GM23338 (cell line): ENCODE data around the gene CDYL2. TPM values are rescaled to one million over a fixed set of nuclear protein-coding genes. Genes with fewer than 3 reads are reported as not detected.

ENCODE experiments used
- ATAC-seq: fragments of 200-7000 bp; cut with Tn5 transposase; 3 replicates; pipeline ENCODE4 v1.9.1; 2020
- DNase-seq: peaks from one replicate; pipeline ENCODE4 v3.0.0-alpha.2; 2015; ENCODE audit warnings: low spot score
- H2AFZ ChIP-seq: fragments of 200-600 bp; sonication (generic); 2 replicates; pipeline ENCODE4 v1.8.0; 2016; ENCODE audit warnings: antibody characterized with exemption, mild to moderate bottlenecking, moderate library complexity
- H3F3A ChIP-seq: fragments of 200-600 bp; sonication (generic); replicated peaks from 2 replicates; pipeline ENCODE4 v1.8.0; 2017; ENCODE audit warnings: antibody characterized with exemption, mixed run types, low read depth
- H3K27ac ChIP-seq: fragments of 200-600 bp; sonication (generic); 2 replicates; pipeline ENCODE4 v1.6.1; 2016; ENCODE audit warnings: low read depth
- H3K27me3 ChIP-seq: fragments of 200-600 bp; sonication (generic); 2 replicates; pipeline ENCODE4 v1.8.0; 2016; ENCODE audit warnings: mild to moderate bottlenecking, mixed run types, moderate library complexity; ENCODE audit not compliant: insufficient read depth
- H3K36me3 ChIP-seq: fragments of 200-600 bp; sonication (generic); 2 replicates; pipeline ENCODE4 v1.8.0; 2016; ENCODE audit warnings: mild to moderate bottlenecking; ENCODE audit not compliant: insufficient read depth
- H3K4me1 ChIP-seq: fragments of 200-600 bp; sonication (generic); 2 replicates; pipeline ENCODE4 v1.8.0; 2016; ENCODE audit warnings: mild to moderate bottlenecking, moderate library complexity; ENCODE audit not compliant: insufficient read depth
- H3K4me2 ChIP-seq: fragments of 200-600 bp; sonication (generic); 2 replicates; pipeline ENCODE4 v1.7.1; 2017; ENCODE audit warnings: mixed run types
- H3K4me3 ChIP-seq: fragments of 200-600 bp; sonication (generic); 2 replicates; pipeline ENCODE4 v1.6.1; 2016; ENCODE audit warnings: mixed run types
- H3K79me2 ChIP-seq: fragments of 200-600 bp; sonication (generic); replicated peaks from 2 replicates; pipeline ENCODE4 v1.8.0; 2017; ENCODE audit warnings: mild to moderate bottlenecking; ENCODE audit not compliant: insufficient read depth
- H3K9me2 ChIP-seq: fragments of 200-600 bp; sonication (generic); 2 replicates; pipeline ENCODE4 v1.8.0; 2017; ENCODE audit not compliant: insufficient read depth
- H4K20me1 ChIP-seq: fragments of 200-600 bp; sonication (generic); replicated peaks from 2 replicates; pipeline ENCODE4 v1.8.0; 2017; ENCODE audit warnings: mild to moderate bottlenecking; ENCODE audit not compliant: insufficient read depth
- H3K27ac Mint-ChIP-seq: 2 replicates; pipeline ENCODE4 v1.8.0; 2020; ENCODE audit warnings: inconsistent platforms, mild to moderate bottlenecking, moderate library complexity, mixed read lengths
- H3K27me3 Mint-ChIP-seq: 3 replicates; pipeline ENCODE4 v1.8.0; 2022; ENCODE audit warnings: low read depth, mild to moderate bottlenecking, moderate library complexity, mixed read lengths, inconsistent platforms; ENCODE audit not compliant: insufficient read depth, poor library complexity
- H3K36me3 Mint-ChIP-seq: 3 replicates; pipeline ENCODE4 v1.8.0; 2021; ENCODE audit warnings: low read depth, mild to moderate bottlenecking, inconsistent platforms, moderate library complexity, mixed read lengths
- H3K4me1 Mint-ChIP-seq: 3 replicates; pipeline ENCODE4 v1.8.0; 2020; ENCODE audit warnings: mild to moderate bottlenecking, inconsistent platforms, mixed read lengths
- H3K4me3 Mint-ChIP-seq: 3 replicates; pipeline ENCODE4 v1.8.0; 2021; ENCODE audit warnings: moderate library complexity, mild to moderate bottlenecking, inconsistent platforms, mixed read lengths
- H3K9me3 Mint-ChIP-seq: 3 replicates; pipeline ENCODE4 v1.8.0; 2020; ENCODE audit warnings: moderate library complexity, mild to moderate bottlenecking, inconsistent platforms, mixed read lengths
- CREB1 ChIP-seq: fragments of 250-450 bp; sonication (Bioruptor Pico); IDR thresholded peaks from 2 replicates; pipeline ENCODE4 v1.5.0; 2020; ENCODE audit warnings: low read depth, mild to moderate bottlenecking, moderate library complexity
- EZH2phosphoT487 ChIP-seq: fragments of 200-600 bp; sonication (generic); IDR thresholded peaks from one replicate; pipeline ENCODE4 v1.8.1; 2018; ENCODE audit warnings: antibody characterized with exemption; ENCODE audit not compliant: unreplicated experiment
- JUNB ChIP-seq: IDR thresholded peaks from one replicate; pipeline ENCODE4 v1.6.1; 2016; ENCODE audit warnings: antibody characterized with exemption; ENCODE audit not compliant: unreplicated experiment
- POLR2AphosphoS5 ChIP-seq: IDR thresholded peaks from 2 replicates; pipeline ENCODE4 v1.6.1; 2016; ENCODE audit warnings: antibody characterized with exemption, low read depth
- ZNF114 ChIP-seq: fragments of 250-450 bp; sonication (Bioruptor Pico); IDR thresholded peaks from 2 replicates; pipeline ENCODE4 v1.5.0; 2020; ENCODE audit warnings: mild to moderate bottlenecking, moderate library complexity
- ZNF331 ChIP-seq: fragments of 250-450 bp; sonication (Bioruptor Pico); IDR thresholded peaks from 2 replicates; pipeline ENCODE4 v1.5.0; 2020; ENCODE audit warnings: low read depth, mild to moderate bottlenecking, moderate library complexity
- polyA plus RNA-seq: library from polyadenylated mRNA; unstranded; fragments of >200 nt; fragmentation: Nextera tagmentation; extraction: Ambion mirVana; gene quantifications from 2 replicates; pipeline ENCODE4 v1.2.1, GENCODE V29; 2016
- total RNA-seq: library from RNA; depleted of rRNA; stranded (reverse); fragments of >200 nt; shearing (Covaris generic); gene quantifications from 2 replicates; pipeline ENCODE4 v1.2.3, GENCODE V29; 2014
- TF ChIP-seq, protein P1 (sequence below), 2 experiments: fragments of 200-600 bp in 1 of 2; sonication (generic) in 1 of 2; conservative IDR thresholded peaks; 2 replicates each; pipeline versions ENCODE4 v1.5.1 to v1.6.1; 2016 to 2017; ENCODE audit warnings: antibody characterized with exemption in 2 of 2, low read depth in 2 of 2, mild to moderate bottlenecking in 2 of 2, moderate library complexity in 1 of 2
- TF ChIP-seq, protein P2 (sequence below): fragments of 250-450 bp; sonication (Bioruptor Pico); IDR thresholded peaks from 2 replicates; pipeline ENCODE4 v1.5.0; 2020; ENCODE audit warnings: mild to moderate bottlenecking, moderate library complexity
- TF ChIP-seq, protein P3 (sequence below): IDR thresholded peaks from one replicate; pipeline ENCODE4 v1.6.1; 2018; ENCODE audit warnings: antibody characterized with exemption; ENCODE audit not compliant: unreplicated experiment
- TF ChIP-seq, protein P4 (sequence below): IDR thresholded peaks from 2 replicates; pipeline ENCODE4 v1.6.1; 2016; ENCODE audit warnings: antibody characterized with exemption

The CDYL2 gene
- total and polyA plus RNA-seq, 2 experiments from 2014 or later: 0.82 to 4.3 TPM

DNA sequence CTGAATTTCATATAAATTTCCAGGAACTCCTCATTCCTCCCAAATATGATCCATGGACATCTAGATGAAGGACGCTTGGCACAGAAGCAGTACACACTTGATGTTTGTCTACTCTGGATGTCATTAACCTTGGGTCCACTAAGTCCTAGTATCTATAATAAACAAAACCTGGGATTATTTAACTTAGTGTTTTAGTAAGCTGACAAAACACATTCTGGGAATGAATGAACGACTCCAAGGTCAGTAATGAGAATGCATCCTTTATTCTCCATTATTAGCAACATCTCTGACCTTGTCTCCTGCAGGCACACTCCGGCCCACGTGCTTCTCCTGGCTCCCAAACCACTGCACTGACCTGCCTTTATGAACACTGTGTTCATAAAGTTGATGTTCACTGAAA is 24.1 kb upstream of the CDYL2 start:
- no peaks in the 10 kb centered on the region for H3K4me1 ChIP-seq
- H3K36me3 ChIP-seq: no peaks in the 10 kb centered on the region
- no peaks in the 10 kb centered on the region; the same call in 1 of the 2 replicates for H3K27me3 ChIP-seq
- no peaks in the 10 kb centered on the region for H3K4me1 Mint-ChIP-seq
- no peaks in the 10 kb centered on the region for H3K27me3 Mint-ChIP-seq
- no peak overlapping the region for H3K27ac Mint-ChIP-seq
- no peaks in the 10 kb centered on the region for H3F3A ChIP-seq
- H3K9me3 Mint-ChIP-seq: no peaks in the 10 kb centered on the region; the same call in 2 of the 3 replicates
- H3K27ac ChIP-seq: no peak overlapping the region
- no peaks in the 10 kb centered on the region for H3K36me3 Mint-ChIP-seq
- H4K20me1 ChIP-seq: no peaks in the 10 kb centered on the region
- H3K9me2 ChIP-seq: 0 out of 2 replicates have a peak, but pooled peaks cover 4% of the 10 kb centered on the region
- H3K79me2 ChIP-seq: no peaks in the 10 kb centered on the region
- no peak overlapping the region for H2AFZ ChIP-seq
- no peak overlapping the region for H3K4me2 ChIP-seq
- no peak overlapping the region for H3K4me3 ChIP-seq
- TF ChIP-seq JUNB: no peak
- TF ChIP-seq CREB1: no peak
- TF ChIP-seq, protein P1, sequence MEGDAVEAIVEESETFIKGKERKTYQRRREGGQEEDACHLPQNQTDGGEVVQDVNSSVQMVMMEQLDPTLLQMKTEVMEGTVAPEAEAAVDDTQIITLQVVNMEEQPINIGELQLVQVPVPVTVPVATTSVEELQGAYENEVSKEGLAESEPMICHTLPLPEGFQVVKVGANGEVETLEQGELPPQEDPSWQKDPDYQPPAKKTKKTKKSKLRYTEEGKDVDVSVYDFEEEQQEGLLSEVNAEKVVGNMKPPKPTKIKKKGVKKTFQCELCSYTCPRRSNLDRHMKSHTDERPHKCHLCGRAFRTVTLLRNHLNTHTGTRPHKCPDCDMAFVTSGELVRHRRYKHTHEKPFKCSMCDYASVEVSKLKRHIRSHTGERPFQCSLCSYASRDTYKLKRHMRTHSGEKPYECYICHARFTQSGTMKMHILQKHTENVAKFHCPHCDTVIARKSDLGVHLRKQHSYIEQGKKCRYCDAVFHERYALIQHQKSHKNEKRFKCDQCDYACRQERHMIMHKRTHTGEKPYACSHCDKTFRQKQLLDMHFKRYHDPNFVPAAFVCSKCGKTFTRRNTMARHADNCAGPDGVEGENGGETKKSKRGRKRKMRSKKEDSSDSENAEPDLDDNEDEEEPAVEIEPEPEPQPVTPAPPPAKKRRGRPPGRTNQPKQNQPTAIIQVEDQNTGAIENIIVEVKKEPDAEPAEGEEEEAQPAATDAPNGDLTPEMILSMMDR (conservative IDR thresholded peaks at IDR 0.05; ENCODE audit: low read depth in 2 of 2): no peak
- no peak overlapping the region for H3K4me3 Mint-ChIP-seq
- ATAC-seq (no peak), DNase-seq (no peak)

DNA sequence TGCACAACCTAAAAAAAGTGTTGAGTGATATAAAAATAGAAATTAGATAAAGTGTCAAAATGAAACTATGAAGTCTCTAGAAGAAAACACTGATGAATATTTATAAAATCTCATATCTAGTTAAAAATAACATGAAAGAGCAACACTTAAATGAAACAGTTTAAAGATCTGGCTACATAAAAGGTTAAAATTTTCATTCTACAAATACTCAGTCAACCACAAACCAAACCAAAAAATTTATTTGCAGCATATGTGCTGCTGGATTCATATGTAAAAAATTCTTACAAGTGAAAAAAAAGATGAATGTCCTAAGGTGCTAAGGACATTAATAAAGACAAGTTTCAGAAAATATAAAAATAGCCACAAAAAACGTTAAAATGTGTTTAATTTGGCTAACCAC is 22.6 kb upstream of the CDYL2 start:
- no peaks in the 10 kb centered on the region for H3F3A ChIP-seq
- H4K20me1 ChIP-seq: no peaks in the 10 kb centered on the region
- H3K4me2 ChIP-seq: no peak overlapping the region
- H3K4me1 ChIP-seq: no peaks in the 10 kb centered on the region
- no peaks in the 10 kb centered on the region for H3K36me3 Mint-ChIP-seq
- no peak for DNase-seq
- H3K27ac Mint-ChIP-seq: no peak overlapping the region
- no peak overlapping the region for H3K4me3 ChIP-seq
- 0 out of 2 replicates have a peak, but pooled peaks cover 4% of the 10 kb centered on the region for H3K9me2 ChIP-seq
- no peak overlapping the region for H3K27ac ChIP-seq
- no peak overlapping the region for H2AFZ ChIP-seq
- H3K4me1 Mint-ChIP-seq: no peaks in the 10 kb centered on the region
- no peak overlapping the region for H3K4me3 Mint-ChIP-seq
- H3K27me3 Mint-ChIP-seq: no peaks in the 10 kb centered on the region
- no peaks in the 10 kb centered on the region for H3K79me2 ChIP-seq
- no peaks in the 10 kb centered on the region for H3K36me3 ChIP-seq
- ATAC-seq: no peak
- H3K27me3 ChIP-seq: no peaks in the 10 kb centered on the region; the same call in 1 of the 2 replicates
- no peaks in the 10 kb centered on the region for H3K9me3 Mint-ChIP-seq
- TF ChIP-seq, protein P2, sequence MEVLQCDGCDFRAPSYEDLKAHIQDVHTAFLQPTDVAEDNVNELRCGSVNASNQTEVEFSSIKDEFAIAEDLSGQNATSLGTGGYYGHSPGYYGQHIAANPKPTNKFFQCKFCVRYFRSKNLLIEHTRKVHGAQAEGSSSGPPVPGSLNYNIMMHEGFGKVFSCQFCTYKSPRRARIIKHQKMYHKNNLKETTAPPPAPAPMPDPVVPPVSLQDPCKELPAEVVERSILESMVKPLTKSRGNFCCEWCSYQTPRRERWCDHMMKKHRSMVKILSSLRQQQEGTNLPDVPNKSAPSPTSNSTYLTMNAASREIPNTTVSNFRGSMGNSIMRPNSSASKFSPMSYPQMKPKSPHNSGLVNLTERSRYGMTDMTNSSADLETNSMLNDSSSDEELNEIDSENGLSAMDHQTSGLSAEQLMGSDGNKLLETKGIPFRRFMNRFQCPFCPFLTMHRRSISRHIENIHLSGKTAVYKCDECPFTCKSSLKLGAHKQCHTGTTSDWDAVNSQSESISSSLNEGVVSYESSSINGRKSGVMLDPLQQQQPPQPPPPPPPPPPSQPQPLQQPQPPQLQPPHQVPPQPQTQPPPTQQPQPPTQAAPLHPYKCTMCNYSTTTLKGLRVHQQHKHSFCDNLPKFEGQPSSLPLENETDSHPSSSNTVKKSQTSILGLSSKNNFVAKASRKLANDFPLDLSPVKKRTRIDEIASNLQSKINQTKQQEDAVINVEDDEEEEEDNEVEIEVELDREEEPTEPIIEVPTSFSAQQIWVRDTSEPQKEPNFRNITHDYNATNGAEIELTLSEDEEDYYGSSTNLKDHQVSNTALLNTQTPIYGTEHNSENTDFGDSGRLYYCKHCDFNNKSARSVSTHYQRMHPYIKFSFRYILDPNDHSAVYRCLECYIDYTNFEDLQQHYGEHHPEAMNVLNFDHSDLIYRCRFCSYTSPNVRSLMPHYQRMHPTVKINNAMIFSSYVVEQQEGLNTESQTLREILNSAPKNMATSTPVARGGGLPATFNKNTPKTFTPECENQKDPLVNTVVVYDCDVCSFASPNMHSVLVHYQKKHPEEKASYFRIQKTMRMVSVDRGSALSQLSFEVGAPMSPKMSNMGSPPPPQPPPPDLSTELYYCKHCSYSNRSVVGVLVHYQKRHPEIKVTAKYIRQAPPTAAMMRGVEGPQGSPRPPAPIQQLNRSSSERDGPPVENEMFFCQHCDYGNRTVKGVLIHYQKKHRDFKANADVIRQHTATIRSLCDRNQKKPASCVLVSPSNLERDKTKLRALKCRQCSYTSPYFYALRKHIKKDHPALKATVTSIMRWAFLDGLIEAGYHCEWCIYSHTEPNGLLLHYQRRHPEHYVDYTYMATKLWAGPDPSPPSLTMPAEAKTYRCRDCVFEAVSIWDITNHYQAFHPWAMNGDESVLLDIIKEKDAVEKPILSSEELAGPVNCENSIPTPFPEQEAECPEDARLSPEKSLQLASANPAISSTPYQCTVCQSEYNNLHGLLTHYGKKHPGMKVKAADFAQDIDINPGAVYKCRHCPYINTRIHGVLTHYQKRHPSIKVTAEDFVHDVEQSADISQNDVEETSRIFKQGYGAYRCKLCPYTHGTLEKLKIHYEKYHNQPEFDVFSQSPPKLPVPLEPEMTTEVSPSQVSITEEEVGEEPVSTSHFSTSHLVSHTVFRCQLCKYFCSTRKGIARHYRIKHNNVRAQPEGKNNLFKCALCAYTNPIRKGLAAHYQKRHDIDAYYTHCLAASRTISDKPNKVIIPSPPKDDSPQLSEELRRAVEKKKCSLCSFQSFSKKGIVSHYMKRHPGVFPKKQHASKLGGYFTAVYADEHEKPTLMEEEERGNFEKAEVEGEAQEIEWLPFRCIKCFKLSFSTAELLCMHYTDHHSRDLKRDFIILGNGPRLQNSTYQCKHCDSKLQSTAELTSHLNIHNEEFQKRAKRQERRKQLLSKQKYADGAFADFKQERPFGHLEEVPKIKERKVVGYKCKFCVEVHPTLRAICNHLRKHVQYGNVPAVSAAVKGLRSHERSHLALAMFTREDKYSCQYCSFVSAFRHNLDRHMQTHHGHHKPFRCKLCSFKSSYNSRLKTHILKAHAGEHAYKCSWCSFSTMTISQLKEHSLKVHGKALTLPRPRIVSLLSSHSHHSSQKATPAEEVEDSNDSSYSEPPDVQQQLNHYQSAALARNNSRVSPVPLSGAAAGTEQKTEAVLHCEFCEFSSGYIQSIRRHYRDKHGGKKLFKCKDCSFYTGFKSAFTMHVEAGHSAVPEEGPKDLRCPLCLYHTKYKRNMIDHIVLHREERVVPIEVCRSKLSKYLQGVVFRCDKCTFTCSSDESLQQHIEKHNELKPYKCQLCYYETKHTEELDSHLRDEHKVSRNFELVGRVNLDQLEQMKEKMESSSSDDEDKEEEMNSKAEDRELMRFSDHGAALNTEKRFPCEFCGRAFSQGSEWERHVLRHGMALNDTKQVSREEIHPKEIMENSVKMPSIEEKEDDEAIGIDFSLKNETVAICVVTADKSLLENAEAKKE: no peak
- TF ChIP-seq JUNB (no peak), ZNF114 (CRISPR knock-in tag) (no peak), POLR2AphosphoS5 (no peak), EZH2phosphoT487 (no peak), ZNF331 (CRISPR knock-in tag) (no peak)
- TF ChIP-seq, protein P3, sequence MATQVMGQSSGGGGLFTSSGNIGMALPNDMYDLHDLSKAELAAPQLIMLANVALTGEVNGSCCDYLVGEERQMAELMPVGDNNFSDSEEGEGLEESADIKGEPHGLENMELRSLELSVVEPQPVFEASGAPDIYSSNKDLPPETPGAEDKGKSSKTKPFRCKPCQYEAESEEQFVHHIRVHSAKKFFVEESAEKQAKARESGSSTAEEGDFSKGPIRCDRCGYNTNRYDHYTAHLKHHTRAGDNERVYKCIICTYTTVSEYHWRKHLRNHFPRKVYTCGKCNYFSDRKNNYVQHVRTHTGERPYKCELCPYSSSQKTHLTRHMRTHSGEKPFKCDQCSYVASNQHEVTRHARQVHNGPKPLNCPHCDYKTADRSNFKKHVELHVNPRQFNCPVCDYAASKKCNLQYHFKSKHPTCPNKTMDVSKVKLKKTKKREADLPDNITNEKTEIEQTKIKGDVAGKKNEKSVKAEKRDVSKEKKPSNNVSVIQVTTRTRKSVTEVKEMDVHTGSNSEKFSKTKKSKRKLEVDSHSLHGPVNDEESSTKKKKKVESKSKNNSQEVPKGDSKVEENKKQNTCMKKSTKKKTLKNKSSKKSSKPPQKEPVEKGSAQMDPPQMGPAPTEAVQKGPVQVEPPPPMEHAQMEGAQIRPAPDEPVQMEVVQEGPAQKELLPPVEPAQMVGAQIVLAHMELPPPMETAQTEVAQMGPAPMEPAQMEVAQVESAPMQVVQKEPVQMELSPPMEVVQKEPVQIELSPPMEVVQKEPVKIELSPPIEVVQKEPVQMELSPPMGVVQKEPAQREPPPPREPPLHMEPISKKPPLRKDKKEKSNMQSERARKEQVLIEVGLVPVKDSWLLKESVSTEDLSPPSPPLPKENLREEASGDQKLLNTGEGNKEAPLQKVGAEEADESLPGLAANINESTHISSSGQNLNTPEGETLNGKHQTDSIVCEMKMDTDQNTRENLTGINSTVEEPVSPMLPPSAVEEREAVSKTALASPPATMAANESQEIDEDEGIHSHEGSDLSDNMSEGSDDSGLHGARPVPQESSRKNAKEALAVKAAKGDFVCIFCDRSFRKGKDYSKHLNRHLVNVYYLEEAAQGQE: no peak
- TF ChIP-seq, protein P4, sequence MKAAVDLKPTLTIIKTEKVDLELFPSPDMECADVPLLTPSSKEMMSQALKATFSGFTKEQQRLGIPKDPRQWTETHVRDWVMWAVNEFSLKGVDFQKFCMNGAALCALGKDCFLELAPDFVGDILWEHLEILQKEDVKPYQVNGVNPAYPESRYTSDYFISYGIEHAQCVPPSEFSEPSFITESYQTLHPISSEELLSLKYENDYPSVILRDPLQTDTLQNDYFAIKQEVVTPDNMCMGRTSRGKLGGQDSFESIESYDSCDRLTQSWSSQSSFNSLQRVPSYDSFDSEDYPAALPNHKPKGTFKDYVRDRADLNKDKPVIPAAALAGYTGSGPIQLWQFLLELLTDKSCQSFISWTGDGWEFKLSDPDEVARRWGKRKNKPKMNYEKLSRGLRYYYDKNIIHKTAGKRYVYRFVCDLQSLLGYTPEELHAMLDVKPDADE: no peak
